Stimulated activated CD4-positive, alpha-beta T cell treated with anti-CD3 and anti-CD28 coated beads, Interleukin-15, amount 100 ng/mL, for 24 hours (primary cell): ENCODE results near the gene TGFBR1.
A peak's percentile ranks its signal among the peaks of the same experiment; 100 is the strongest.
"Not testable (repeated sequence)": the region's sequence is repeated elsewhere in the genome, so short reads cannot be mapped to it uniquely, and the experiment has no call there.

Experiments used
- DNase-seq: peaks from one replicate; pipeline ENCODE4 v3.0.0-alpha.2; 2020

Gene TGFBR1

DNA sequence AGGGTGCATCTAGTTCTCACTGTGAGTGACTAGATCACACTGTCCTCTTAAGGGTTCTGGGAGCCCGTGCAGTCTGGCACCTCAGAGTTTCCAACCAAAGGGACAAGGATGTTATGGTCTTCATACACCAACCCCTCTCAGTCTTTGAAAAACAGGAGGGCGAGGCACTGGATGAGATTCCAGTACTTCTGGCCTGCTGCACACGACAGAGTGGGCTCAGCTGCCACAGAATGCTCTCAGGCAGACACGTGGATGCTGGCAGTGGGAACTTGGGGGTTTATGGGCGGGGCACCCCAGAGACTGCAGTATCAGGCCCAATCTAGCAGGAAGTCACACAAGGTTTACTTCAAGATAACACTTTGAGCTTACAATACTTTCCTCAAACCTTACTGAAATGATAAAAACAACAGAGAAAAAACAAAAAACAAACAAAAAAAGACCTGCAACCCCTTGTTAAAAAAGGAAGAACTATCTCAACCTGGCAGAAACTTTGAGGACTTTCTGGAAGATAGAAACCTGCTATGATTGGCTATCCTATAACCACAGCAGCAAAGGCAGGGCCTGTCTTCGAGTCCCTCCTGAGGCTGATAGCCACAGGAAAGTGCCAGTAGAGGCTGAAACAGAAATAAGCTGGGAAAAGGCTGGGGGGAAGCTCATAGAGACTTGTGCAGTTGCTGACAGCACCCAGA is 28.3 kb upstream of the TGFBR1 start:
- DNase-seq: peak; percentile 28

DNA sequence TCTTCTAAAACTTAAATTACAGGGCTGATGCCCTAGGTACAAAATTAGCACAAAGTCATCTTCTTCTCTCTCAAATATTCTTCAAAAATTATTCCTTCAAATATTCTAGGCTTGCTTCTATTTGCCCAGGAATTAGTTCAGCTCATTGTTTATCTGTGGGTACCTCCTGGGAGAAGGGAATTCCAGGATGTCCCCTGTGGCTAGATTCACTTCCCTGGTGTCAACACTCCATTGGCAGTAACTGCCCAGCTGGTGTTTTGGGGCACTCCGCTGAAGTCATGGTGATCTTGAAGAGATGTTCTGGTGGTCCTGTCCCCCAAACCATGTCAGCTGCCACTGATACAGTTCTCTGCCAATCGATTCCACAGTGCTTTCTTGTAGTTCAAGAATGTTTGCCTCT is 26.2 kb upstream of the TGFBR1 start:
- no peak for DNase-seq

DNA sequence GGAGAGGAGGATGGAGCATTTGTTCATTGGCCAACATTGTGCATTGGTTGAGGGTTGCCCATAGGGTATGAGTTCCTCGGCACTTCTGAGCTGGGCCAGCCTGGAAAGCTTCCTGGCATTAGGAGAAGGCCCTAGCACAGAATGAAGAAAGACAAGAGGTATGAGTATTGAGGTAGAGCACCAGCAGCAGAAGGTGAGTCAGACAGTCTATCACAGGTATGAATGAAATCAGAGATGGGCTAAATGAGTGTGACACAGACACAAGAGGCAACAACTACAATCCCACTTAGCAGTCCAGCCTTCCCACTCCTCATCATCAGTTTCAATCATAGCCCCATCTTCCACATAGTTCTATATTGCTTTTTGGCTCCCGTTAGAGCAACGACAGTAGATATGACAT is 25.4 kb upstream of the TGFBR1 start:
- DNase-seq: no peak

DNA sequence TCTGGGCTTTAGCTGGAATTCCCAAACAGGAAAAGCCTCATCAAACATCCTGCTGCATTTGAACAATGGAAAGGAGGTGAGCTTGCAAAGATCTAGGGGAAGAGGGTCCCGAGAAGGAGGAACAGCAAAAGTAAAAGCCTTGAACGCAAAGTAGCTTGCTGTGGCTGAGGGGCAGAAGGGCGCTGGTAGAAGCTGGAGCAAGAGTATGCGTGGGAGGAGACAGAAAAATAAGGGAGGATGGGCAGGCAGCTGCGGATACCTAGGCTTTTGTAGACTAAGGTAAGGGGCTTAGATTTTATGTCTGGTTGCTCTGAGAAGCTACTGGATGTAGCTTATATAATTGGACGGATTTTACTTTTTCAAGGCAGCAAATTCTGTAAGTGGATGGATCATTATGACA is 21.9 kb upstream of the TGFBR1 start:
- no peak for DNase-seq

DNA sequence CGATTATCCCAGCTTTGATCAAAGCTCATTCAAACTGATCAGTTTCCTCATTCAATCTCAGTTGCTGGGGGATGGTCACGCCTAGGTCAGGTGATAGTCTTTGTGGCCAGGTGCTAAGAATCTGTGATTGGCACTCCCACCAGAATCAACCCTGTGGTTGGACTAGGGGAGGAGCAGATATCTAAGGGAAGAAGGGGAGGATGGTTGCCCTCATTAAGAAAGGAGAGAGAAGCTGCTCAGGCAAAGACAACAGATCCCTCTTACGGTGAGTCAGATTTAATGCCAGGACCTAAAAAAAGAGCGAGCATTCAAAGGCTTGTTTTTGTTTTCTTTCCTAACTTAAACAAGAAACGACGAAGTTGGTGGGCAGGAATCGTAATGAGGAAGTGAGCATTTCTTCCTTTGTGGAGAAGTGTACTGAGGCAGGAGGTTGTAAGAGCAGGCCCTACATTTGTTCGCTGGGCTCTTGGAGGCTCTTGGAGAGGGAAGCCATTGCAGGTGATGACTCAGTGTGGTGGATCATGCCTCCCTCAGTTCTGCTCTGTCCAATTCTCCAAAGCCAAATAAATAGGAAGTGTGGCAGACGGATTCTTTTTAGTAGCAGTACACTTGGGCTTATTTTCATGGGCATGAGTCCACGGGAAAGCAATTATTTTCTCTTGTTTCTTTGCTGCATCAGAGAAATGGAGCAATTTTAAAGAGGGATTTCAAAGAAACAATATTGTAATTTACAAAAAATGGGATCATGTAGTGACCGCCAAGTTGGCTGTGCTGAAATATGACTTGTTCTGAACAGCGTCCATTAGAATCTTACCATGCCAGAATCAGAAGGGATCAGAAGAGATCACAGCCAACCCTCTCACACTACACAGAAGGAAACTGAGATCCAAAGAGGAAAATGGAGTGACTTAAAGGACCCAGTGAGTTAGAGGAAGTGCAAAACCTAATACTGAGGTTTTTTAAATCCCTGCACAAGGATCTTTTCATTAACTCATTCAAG is 18.7 kb upstream of the TGFBR1 start:
- DNase-seq: no peak

DNA sequence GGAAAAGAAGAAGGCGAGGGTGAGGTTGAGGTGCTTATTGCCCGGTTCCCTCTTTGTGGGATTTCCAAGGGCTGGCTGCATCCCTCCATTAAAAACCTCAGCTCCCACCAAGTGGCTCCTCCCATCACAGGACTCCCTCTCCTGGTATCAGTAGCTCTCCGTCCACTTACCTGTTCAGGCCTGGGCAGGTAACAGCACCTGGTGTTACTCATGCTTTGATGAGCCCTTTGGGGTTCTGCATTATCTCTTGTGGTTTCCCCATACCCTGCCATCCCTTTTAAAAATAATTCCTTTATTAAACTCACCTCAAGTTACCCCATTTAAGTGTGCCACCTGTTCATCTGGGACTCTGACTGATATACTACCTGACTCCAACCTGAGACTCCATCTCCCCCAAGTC is 17.5 kb upstream of the TGFBR1 start:
- no peak for DNase-seq

DNA sequence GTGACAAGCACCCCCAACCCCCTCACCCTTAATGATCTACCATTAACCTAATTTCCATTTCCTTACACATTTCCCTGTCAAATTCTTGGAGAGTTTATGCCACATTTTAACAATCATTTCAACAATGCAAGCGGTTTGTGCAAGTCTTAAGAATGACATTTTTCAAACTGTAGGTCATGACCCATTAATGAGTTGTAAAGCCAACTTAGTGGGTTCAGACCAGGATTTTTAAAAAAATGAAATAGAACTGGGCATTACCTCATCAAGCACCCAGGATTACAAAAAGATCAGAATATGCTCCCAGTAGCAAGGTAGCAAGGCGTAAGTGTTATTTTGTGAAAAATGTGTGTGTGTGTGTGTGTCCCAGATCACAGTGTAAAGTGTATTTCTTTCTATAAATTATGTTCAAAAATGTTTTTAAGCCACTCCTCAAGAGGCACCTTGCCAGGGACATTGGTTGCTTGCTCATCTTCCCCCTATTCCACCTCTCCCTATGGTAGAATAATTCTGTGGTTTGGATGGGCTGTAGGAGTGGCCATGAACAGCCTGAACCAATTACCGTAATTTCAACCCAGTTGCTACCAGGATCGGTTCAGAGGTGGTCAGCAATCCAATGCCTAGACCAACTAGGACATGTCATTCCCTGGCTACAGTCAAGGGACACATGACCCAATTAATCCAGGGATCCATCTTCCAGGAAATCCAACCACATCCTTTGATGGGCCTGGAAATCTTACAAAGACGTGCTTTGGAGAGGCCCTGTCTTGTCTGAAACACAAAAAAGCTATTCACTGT is 14.4 kb upstream of the TGFBR1 start:
- no peak for DNase-seq

DNA sequence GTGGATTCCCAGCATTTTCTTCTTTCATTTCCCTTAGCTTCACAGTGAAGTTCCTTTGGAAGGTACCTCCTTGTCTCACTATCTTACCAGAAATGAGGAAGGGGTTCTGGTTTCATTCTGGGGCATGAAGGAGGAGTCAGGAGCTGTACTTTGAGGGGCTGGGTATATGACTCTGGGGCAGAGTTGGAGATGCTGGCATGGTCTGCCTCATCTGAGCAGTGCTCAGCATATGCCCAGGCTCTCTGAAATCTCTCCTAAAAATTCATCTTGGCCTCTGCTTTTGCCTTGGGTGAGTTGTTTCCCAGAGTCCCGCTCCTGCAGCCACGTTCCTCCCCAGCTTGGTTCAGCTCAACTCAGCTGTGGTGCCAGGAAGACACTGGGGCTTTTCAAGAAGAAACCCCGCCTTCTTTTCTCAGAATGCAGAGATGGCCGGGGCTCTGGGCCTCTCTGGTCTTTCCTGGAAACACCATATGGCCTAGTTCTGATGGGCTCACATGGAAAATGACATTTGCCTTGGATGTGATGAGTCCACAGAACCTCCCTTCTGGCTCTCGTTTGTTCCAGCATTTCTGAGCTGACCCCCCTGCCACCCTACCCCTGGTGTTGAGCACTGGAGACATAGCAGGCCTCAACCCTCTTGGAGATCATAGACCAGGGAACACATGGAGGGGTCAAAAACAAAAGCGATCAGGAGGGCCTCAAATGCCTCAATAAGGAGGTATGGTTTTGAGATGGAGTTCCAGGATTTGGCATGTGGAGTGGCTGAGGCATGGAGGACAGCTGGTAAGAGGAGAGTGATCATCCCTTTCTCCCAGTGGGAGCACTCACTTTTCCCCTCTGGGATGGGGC is 12.0 kb upstream of the TGFBR1 start:
- peak; percentile 44 for DNase-seq

DNA sequence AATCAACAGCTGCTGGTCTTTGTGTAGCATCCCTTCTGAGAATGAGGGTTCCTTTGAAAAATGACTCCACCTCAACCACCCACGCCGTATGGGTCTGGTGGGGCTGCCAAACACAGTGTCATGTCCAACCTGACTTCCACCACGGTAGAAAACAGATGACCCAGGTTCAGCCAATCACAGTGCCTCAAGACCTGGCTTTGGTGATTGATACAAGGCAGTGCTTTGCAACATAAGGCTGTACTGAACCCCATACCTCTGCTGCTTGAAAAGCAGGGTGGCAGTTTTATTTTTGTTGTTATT is 11.5 kb upstream of the TGFBR1 start:
- peak; percentile 17 for DNase-seq

DNA sequence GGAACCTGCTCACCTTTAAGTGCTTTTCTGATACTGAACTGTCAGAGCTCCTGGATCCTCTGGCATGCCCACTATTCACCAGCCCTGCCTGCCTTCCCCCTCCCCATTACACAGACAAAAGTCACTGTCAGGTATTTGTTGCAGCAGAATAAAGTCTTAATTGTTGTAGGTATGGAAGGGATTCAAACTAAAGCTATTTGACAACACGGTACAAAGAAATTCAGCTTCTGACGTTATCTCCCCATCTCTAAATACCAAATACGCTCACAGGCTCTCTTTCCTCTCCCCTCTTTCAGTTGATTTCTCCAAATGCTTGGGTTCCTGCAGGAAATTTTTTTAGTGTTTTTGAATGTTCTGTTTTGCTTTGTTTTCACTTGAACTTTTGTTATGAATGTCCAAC is 9.3 kb upstream of the TGFBR1 start:
- DNase-seq: no peak

DNA sequence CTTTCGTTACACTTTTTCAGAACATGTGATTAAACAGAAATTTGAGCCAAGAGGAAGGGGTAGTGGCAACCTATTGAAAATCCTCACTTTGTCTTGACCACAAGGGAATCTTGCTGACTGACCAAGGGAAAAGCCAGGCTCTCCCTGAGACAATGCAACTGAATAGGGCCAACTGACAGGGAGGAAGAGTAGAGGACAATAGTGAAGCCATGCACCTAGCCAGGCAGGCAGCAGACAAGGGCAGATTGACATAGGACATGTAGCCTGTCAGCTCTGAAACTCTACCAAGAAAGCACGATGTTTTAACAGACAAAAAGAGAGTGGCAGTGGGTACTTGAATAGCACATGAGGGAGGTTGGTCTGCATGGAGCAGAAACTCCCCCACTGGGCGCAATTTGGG is 8.5 kb upstream of the TGFBR1 start:
- no peak for DNase-seq

DNA sequence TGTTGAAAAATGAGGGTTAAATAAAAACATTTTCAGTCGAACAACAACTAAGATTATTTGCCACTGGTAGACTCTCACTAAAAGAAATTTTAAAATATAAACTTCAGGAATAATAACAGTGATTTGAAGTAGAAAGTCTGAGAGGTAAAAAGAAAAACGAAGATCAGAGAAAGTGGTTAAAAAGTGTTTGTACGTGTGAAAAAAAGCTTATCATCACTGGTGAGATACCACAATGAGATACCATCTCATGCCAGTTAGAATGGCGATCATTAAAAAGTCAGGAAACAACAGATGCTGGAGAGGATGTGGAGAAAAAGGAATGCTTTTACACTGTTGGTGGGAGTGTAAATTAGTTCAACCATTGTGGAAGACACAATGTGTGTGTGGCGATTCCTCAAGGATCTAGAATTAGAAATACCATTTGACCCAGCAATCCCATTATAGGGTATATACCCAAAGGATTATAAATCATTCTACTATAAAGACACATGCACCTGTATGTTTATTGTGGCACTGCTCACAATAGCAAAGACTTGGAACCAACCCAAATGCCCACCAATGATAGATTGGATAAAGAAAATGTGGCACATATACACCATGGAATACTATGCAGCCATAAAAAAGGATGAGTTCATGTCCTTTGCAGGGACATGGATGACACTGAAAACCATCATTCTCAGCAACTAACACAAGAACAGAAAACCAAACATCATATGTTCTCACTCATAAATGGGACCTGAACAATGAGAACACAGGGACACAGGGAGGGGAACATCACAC is 4.9 kb upstream of the TGFBR1 start:
- not testable (repeated sequence) for DNase-seq

DNA sequence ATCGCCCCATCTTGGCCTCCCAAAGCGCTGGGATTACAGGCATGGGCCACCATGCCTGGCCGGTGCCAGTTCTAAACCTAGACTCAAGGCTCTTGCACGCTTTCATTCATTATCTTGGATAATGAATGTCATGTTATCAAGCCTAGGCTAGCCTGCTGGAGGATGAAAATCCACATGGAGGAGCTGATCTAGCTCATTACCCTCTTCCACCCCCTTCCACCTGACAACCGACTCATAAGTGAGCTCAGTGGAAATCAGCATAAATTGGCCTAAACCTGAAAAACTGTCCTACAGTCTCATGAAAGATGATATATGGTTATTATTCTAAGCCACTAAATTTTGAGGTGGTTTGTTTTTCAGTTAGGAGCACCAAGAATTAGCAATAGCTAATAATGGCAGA is 3.6 kb upstream of the TGFBR1 start:
- no peak for DNase-seq

DNA sequence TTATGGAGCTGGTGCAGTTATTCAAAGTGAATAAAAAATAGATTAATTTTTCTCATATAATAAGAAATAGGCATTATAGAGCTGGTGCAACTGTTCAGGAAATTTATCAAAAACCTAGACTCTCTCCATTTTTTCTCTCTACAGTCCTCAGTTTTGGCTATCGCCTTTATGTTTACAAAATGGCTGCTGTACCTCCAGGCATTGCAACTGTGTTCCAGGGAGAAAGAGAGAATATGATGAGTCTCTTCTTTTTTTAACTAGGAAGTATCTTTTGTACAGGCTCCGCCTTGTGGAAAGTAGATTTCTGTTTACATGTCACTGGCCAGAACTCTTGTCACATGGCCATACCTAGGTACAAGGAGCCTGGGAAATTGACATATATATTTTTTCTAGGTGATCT is 3.1 kb upstream of the TGFBR1 start:
- no peak for DNase-seq

DNA sequence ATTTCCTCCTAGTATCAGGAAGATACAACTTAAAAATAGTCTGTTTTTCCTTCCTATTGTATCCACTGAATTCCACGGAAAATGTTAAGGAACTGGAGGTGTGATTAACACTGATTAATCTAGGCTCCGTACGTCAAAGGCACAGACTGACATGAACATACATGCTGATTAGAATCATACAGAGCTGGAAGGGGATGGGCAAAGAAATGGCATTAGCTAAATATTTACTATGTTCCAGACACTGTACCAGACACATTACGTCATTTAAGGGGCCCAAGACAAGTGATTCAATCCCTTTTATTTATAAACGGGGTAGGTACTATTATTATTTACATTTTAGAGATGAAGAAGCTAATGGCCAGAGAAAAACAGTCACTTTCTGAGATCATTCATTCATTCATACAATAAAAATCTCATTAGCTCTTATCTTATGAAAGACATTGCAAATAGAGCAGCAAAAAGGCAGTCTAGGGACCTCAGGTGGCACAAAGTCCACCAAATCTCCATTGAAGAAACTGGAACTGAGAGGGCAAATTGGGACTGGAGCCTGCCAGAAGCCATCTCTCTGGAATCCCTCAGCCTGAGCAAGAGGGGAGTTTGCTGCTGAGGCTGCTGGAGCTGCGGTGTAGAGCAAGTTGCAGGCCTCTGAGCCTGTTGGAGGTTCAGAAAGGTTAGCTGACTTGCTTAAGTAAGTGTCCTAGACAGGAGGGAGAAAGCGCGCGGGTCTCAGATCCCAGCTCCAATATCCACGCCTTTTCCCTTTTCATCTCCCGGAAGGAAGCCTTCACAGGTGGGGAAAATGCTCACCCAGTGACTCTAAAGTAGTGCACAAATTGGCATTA is 1.6 kb upstream of the TGFBR1 start:
- DNase-seq: no peak

DNA sequence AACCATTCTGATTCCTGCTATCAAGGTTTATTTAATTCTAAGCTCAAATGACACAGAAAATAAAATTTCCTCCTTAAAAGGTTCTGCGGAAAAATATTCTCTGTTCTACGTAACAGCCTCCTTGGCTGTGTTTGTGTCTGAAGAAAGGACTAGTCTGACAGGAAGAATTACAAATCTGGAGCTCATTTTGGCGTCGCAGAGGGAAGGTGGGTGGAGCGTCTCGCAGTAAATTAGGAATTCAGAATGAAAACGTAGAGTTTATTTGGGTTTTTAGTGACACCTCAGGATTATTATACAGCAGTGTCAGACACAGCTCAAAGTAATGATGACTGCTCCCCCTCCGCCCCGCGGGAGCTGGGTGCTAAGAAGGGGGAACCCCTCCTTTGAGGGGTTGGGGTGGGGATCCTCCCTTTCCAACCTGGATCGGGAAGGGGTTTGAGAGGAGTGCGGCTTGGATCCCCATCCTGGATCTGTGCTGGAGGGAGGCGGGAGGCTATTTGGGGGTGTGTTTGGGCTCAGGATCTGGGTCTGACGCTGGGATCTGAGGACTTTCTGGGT is 933 bp upstream of the TGFBR1 start:
- no peak for DNase-seq

DNA sequence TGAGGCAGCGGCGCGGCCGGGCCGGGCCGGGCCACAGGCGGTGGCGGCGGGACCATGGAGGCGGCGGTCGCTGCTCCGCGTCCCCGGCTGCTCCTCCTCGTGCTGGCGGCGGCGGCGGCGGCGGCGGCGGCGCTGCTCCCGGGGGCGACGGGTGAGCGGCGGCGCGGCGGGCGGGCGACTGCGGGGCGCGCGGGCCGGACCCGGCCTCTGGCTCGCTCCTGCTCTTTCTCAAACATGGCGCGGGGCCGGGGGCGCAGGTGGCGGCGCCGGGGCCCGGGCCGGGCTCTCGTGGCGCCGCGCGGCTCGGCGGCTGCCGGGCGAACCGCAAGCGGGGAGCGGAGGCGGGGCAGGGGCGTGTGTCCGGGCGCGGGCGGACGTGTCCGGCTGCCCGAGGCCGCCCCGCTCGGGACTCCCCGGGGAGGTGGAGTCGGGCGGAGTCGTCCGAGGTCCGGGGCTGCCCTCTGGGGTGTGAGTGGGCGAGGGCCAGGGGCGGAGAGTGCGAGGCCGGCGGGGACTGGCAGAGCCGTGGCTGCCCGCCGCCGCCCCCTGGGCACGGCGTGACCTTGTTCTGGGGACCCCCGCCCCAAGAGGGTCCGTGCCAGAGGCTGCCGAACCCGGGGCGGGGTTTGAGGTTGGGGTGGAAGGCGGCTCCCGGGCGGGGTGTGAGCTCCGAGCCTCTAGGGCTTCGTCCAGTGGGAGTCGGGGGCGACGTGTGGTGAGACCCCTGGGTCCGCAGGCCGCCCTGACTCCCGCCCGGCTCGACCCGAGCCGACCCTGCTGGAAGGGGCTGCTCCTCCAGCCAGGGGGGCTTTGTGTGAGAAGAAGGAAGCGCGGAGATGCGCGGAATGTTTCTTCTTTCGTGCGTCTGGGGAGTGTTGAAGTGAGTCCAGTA is 485 bp downstream of the TGFBR1 start:
- peak; percentile 54 for DNase-seq

DNA sequence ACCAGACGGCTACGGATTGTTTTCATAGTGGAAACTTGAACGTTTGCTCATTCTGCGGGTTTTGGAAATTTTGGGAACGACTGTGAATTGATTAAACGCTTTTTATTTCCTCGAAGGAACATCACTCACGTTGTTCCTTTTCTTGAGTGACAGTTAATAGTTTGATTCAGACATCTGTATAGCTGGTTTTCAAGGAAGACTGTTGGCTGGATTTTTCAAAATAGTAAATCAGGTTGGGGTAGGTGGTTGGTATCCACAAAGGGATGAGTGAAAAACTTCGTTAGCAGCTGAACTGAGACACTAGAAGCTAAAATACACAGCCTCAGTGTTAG is 1.1 kb downstream of the TGFBR1 start:
- DNase-seq: no peak

DNA sequence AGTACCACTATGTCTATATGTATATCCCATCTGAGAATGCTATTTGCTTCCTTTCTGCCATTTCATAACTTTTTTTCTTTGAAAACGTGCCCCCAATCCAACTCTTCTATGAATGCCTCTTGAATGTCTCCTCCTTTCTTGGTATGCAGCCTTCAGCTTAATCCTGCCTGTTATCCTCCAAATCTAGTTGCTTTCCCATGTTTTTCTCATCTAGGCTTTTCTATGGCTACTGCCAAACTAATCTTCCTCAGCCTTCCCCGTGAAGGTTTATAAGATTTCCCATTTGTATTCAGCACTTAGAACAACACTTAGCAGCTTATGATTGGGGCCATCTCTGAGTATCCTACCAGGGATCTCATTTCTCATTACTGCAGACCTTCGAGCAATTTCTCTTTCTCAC is 2.5 kb downstream of the TGFBR1 start:
- no peak for DNase-seq

DNA sequence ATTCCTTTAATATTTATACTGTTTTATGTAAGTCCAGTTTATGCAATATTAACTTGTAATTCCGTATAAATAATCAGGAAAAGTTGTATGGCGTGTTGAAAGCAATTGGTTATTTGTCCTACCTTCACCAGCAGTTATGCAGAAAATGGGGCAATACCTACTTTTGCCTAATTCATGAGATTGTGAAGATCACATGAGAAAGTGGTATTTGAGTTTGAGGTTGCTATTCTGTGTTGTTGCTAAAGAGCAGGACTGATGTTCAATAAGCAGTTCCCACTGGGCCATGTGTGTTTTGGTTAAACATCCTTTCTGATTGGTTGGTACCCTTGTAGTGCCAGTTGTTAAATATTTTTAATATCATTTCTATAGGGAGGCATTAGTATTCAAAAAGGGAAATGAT is 3.2 kb downstream of the TGFBR1 start:
- no peak for DNase-seq
